Mucosa of descending colon (tissue), 3 donors: Measurements from ENCODE around the gene IGSF8. TPM values are rescaled to one million over a fixed set of nuclear protein-coding genes. Genes with fewer than 3 reads are reported as not detected.

Experiments
- ATAC-seq: fragments of 200-7000 bp; cut with Tn5 transposase; one replicate; pipeline ENCODE4 v1.9.1; 2020; ENCODE audit warnings: mild to moderate bottlenecking, moderate library complexity
- DNase-seq, 3 donors: peaks; one replicate each; pipeline ENCODE4 v3.0.0-alpha.2; 2020
- H3K36me3 ChIP-seq: fragments of 200-600 bp; one replicate; pipeline ENCODE4 v1.8.0; 2021; ENCODE audit warnings: low read depth, mild to moderate bottlenecking
- H3K4me1 ChIP-seq: fragments of 200-600 bp; one replicate; pipeline ENCODE4 v1.8.0; 2021; ENCODE audit warnings: low read depth, mild to moderate bottlenecking
- H3K4me3 ChIP-seq: fragments of 200-600 bp; one replicate; pipeline ENCODE4 v1.8.0; 2021; ENCODE audit warnings: mild to moderate bottlenecking
- H3K9me3 ChIP-seq: fragments of 200-600 bp; one replicate; pipeline ENCODE4 v1.8.0; 2021; ENCODE audit warnings: mild to moderate bottlenecking
- intact Hi-C, 2 donors: fragments of 100-400 bp; cut with DNase I in 1 of 2; cut with micrococcal nuclease in 1 of 2; formaldehyde crosslinking; loops; one replicate each; pipeline versions ENCODE4 v1.11.0 to v1.11.1; 2022; cut with DNase I, micrococcal nuclease
- total RNA-seq, 3 donors: library from RNA; stranded (reverse); fragmentation: NEBNext Ultra II Directional in 2 of 3; extraction: Animal tissue kit (Norgen Biotek cat#: 25700) in 2 of 3; gene quantifications; one replicate each; pipeline versions ENCODE4 v1.2.1 to v1.2.4, GENCODE V29; 2021 to 2023
- TF ChIP-seq, protein P1 (sequence below): fragments of 200-600 bp; IDR thresholded peaks from one replicate; pipeline ENCODE4 v1.8.0; 2022; ENCODE audit warnings: antibody characterized with exemption, mild to moderate bottlenecking
- donor health status: DM: no; HTN: no; CAD: no; lungs with moderate emphysema.
- donor health status: DM: no; HTN: no; CAD: no.
- donor health status: DM: no; HTN: yes; CAD: no.

The IGSF8 gene
- total RNA-seq, 3 donors from 2014 or later = 38.3 to 65.0 (median 39.1) TPM

DNA sequence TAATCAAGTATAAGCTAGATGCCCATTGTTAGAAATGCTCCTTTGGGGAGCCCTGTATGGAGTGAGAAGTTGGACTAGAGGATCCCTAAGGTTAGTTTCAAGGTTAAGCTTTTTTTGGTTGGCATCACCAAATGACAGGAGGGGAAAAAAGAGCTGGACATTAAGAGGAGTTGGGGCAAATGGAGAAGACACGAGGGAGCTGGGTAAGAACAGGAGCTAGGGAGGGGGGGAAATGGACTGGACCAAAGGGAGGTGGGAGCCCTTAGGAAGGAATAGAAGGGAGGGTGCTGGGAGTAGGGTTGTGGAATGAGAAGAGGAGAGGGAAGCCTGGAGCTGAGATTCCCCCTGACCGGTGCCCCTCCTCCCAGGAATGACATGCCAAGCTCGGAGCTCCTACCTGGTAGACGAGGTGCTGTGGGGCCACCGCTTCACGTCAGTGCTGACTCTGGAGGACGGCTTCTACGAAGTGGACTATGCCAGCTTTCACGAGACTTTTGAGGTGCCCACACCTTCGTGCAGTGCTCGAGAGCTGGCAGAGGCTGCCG is 11.2 kb downstream of the IGSF8 start:
- H3K4me3 ChIP-seq = no peak overlapping the region
- no peaks in the 10 kb centered on the region for H3K36me3 ChIP-seq
- ATAC-seq (no peak), DNase-seq (no peak)
- TF ChIP-seq, protein P1, sequence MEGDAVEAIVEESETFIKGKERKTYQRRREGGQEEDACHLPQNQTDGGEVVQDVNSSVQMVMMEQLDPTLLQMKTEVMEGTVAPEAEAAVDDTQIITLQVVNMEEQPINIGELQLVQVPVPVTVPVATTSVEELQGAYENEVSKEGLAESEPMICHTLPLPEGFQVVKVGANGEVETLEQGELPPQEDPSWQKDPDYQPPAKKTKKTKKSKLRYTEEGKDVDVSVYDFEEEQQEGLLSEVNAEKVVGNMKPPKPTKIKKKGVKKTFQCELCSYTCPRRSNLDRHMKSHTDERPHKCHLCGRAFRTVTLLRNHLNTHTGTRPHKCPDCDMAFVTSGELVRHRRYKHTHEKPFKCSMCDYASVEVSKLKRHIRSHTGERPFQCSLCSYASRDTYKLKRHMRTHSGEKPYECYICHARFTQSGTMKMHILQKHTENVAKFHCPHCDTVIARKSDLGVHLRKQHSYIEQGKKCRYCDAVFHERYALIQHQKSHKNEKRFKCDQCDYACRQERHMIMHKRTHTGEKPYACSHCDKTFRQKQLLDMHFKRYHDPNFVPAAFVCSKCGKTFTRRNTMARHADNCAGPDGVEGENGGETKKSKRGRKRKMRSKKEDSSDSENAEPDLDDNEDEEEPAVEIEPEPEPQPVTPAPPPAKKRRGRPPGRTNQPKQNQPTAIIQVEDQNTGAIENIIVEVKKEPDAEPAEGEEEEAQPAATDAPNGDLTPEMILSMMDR = no peak
- intact Hi-C loops = no loop called here
- peaks cover 4% of the 10 kb centered on the region for H3K4me1 ChIP-seq
- H3K9me3 ChIP-seq = no peaks in the 10 kb centered on the region

DNA sequence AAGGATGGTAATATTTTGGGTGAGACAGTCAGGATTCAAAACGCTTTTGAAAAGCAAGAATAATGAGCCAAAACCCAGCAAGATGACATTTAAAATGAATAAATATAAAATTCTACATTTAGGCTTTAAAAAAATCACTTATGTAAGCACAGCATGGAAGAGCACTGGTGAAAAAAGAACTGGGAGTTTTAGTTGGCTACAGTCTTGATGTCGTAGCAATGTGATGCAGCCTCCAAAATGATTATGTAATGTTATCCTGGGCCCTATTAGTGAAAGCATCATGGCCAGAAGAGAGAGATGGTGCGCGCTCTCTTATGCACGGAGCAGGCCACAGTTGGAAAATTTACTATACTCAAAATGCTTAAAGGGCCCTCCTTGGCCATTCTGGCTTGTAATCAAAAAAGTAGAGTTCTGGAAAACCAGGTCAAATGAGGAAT is 11.9 kb downstream of the IGSF8 start:
- H3K9me3 ChIP-seq = no peaks in the 10 kb centered on the region
- intact Hi-C loops = no loop called here
- no peak overlapping the region for H3K4me3 ChIP-seq
- no peaks in the 10 kb centered on the region for H3K36me3 ChIP-seq
- TF ChIP-seq, protein P1 = no peak
- ATAC-seq = no peak
- peaks cover 4% of the 10 kb centered on the region for H3K4me1 ChIP-seq
- no peak for DNase-seq

DNA sequence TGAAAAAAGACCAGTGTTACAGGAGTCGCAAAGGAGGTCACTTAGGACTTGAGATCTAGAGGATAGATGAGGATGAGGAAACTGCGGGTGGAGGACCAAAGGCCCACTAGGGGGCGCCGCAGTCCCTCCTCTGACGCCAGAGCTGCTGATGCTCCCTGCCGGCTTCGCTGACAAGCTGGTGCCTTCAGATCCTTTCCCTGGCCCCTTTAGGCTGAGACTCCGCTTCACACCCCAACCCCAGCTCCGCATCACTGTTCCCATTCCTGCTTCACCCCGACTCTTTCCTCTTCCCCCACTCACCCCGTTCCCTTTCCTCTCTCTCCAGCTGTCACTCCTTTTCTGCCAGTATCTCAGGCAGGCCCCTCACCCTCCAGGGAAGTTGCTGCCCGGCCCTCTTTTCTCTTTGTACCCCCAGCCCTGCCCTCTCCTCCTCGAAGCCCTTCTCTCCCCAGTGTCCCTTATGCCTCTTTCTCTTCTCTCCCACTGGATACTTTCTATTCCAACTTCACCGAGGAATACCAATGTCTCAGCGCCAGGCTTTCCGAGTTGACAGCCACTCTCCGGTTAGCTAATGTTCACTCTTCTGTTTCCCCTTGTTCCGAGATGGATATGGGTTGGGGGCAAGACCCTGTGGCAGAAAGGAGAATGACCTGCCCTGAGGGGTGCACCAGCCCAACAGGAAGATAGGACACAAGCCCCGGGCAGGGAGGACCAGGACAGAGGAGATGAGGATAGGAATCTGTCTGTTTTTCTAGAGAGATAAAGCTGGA is 12.5 kb downstream of the IGSF8 start:
- Histone ChIP-seq H3K9me3 (no peaks in the 10 kb centered on the region), H3K36me3 (no peaks in the 10 kb centered on the region), H3K4me1 (peaks cover 4% of the 10 kb centered on the region), H3K4me3 (no peak overlapping the region)
- intact Hi-C loops = no loop called here
- DNase-seq (peak; percentile 78 to 91 (median 87)), ATAC-seq (peak; percentile 84)
- TF ChIP-seq, protein P1 = peak; percentile 80

DNA sequence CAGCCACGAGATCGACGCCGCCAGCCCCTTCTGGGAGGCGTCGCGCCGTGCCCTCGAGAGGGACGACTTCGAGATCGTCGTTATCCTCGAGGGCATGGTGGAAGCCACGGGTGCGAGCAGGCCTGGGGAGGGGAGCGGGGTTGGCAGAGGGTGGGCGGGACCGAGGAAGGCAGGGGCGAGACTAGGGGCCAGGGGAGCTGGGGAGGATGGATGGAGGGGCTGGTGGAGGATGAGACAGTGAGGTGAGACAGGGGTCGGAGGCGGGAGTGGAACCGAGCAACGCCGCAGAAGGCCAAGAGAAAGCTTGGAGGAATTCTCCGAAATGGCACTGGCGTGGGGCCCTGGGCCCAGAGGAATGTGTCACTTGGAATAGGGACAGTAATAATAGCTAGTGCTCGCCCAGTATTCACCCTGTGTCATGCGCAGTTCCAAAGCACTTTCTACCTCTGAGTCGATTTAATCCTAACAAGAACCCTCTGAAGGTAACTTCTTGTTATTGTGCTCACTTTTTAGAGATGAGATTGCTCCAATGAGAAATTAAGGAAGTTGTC is 13.6 kb downstream of the IGSF8 start:
- no peak overlapping the region for H3K4me3 ChIP-seq
- TF ChIP-seq, protein P1 = no peak
- ATAC-seq (no peak), DNase-seq (peak in 1 of 3 donors; percentile 58)
- no peaks in the 10 kb centered on the region for H3K36me3 ChIP-seq
- intact Hi-C loops = no loop called here
- peaks cover 4% of the 10 kb centered on the region for H3K4me1 ChIP-seq
- H3K9me3 ChIP-seq = no peaks in the 10 kb centered on the region

DNA sequence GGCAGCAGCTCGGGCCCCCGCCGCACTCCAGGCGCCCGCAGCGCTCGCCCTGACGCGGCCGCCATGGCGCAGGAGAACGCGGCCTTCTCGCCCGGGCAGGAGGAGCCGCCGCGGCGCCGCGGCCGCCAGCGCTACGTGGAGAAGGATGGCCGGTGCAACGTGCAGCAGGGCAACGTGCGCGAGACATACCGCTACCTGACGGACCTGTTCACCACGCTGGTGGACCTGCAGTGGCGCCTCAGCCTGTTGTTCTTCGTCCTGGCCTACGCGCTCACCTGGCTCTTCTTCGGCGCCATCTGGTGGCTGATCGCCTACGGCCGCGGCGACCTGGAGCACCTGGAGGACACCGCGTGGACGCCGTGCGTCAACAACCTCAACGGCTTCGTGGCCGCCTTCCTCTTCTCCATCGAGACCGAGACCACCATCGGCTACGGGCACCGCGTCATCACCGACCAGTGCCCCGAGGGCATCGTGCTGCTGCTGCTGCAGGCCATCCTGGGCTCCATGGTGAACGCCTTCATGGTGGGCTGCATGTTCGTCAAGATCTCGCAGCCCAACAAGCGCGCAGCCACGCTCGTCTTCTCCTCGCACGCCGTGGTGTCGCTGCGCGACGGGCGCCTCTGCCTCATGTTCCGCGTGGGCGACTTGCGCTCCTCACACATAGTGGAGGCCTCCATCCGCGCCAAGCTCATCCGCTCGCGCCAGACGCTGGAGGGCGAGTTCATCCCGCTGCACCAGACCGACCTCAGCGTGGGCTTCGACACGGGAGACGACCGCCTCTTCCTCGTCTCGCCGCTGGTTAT is 14.2 kb downstream of the IGSF8 start:
- H3K36me3 ChIP-seq = no peaks in the 10 kb centered on the region
- H3K9me3 ChIP-seq = no peaks in the 10 kb centered on the region
- TF ChIP-seq, protein P1 = peak; percentile 64
- DNase-seq (peak; percentile 80 to 93 (median 91)), ATAC-seq (peak; percentile 93)
- intact Hi-C loops = no loop called here
- H3K4me1 ChIP-seq = peaks cover 4% of the 10 kb centered on the region
- no peak overlapping the region for H3K4me3 ChIP-seq
